Measurements from ENCODE around the gene SUN1.
A peak's percentile ranks its signal among the peaks of the same experiment; 100 is the strongest.

SUN1 gene

DNA sequence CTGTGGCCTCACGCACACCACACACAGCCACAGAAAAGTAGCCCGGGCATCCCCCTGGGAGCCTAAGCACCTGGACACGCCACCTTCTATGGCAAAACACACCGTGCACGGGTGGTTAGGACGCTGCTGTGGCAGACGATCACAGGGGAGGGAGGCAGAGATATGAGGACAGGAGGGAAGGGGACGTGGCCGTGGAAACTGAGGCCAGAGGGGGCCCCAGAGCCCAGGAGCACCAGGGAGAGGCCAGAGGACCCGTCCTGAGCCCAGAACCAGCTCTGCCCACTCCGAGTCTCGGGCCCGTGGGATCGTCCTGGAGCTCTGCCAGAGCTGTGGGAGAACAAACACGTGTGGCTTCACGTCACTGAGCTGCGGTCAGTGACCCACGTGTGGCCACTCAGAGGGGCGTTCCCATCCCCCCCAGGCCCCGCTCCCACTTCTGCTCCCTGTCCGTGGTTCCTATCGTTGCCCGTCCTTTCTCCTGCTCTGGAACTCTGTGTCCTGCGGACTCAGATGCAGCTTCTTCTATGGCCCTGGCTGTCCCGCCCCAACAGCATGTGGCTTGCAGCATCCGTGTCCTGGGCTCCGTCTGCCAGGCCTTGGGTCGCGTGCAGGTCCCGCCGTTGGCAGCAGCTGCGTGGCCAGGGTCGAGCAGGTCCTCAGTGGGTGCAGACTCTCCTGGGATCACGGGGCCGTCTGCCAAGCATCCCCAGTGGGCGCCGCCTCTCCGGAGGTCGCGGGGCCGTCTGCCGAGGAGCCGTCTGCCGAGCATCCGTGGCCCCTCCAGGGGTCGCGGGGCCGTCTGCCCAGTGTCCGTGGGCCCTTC, 75.1 kb downstream of the SUN1 start:
- no peak for DNase-seq (ENCODE audit: low read depth)

GRCh38 chr7:908159-908581, 75.9 kb downstream of the SUN1 start:
- DNase-seq (ENCODE audit: low read depth): no peak

DNA sequence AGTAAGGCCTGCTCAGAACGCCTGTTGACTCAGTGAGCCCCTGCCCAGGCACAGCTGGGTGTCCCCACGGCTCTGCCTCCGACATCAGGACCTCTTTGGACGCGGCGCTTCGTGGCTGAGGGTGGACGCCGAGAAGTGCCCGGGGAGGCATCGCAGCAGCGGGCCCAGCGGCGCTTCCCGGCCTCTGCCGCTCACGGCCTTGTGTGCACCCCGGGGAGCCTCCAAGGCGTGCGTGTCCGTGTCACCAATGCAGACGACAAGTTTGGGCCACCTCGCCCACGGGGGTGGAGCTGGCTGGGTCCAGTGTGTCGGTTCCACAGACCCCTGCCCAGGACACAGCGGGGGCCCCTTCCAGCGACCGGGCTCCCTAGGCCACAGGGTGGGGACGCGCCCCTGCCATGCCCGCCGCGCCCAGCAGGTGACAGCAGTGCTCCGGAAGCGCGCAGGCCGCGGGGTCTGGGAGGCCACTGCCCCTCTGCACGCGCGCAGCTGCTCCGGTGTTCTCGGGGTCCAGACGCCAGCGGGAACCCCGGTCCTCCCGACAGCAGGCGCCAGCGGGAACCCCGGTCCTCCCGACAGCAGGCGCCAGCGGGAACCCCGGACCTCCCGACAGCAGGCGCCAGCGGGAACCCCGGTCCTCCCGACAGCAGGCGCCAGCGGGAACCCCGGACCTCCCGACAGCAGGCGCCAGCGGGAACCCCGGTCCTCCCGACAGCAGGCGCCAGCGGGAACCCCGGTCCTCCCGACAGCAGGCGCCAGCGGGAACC, 76.5 kb downstream of the SUN1 start:
- DNase-seq (ENCODE audit: low read depth): peak; percentile 21

GRCh38 chr7:909358-910329, 77.4 kb downstream of the SUN1 start:
- peak; percentile 26 for DNase-seq (ENCODE audit: low read depth)

- DNase-seq (ENCODE audit: low read depth): no peak
These were observed 78.2 kb downstream of the SUN1 start for GRCh38 chr7:910441-910861.

- DNase-seq (ENCODE audit: low read depth): no peak
These were observed 78.7 kb downstream of the SUN1 start for GRCh38 chr7:910931-911431.

DNA sequence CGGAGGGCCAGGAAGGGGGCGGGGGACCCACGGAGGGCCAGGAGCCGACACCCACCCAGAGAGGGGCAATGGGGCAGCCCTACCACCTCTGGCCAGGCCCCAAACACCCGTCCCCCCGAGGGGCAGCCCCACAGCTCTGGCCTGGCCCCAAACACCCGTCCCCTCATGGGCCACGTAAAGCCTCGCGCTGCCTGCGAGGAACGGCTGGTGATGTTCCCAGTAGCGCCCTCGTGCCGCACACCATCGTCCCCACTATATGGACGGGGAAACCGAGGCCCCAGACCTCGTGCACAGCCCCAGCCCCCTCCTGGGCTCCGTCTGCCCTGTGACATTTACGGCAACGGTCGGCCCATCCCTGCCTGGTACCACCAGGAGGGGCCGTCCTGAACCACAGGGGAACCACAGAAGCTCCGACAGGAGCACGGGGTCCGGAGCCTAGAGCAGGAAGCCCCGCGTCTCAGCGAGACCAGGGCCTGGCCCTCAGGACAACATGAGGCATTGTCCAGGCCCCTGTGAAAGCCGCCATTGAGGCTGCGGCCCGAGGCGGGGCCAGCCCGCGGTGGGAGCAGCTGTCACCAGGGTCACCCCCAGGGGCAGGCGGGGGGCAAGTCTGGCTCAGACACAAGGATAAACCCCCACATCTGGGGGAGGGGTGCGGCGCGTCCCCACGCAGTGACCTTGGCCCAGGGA, 79.7 kb downstream of the SUN1 start:
- DNase-seq (ENCODE audit: low read depth): no peak

GRCh38 chr7:913736-914520, 81.7 kb downstream of the SUN1 start:
- DNase-seq (ENCODE audit: low read depth): no peak

GRCh38 chr7:914521-915194, 82.4 kb downstream of the SUN1 start:
- no peak for DNase-seq (ENCODE audit: low read depth)

DNA sequence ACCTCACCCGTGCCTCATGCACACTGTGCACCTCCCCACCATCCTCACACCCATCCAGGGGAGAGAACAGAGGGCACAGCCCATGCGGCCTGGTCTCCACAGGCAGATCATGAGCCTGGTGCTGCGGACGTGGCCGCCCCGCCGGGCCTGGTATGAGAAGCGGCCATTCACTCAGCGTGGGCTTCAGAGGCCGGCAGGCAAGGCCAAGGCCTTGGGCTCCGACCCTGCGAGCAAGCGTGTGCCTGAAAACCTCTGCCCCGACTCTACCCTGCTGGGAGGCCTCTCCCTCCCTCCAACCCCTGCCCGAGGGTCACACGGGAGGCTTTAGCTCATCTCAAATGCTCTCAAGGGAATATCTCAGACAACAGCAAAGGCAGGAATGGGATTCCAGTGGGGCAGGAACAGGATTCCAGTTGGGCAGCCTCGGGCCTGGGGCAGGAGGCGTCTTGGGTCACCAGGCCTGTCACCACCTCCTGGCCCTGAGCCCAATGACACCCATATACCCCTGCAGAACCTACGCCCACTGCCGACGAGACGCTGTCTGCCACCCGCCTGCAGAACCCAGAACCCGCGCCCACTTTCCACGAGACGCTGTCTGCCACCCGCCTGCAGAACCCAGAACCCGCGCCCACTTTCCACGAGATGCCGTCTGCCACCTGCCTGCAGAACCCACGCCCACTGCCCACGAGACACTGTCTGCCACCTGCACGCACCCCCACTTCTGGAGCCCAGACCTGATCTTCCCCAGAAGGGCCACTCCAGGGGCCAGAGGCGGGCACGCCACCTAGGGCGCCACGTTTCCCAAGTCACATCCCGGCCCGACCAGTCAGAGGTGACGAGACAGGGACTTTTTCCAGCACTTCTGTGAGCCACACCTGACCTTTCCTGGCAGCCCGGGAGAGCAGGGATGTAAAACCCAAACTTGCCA, 83.3 kb downstream of the SUN1 start:
- no peak for DNase-seq (ENCODE audit: low read depth)

- no peak for DNase-seq (ENCODE audit: low read depth)
These were observed 84.1 kb downstream of the SUN1 start for GRCh38 chr7:916291-916941.

DNA sequence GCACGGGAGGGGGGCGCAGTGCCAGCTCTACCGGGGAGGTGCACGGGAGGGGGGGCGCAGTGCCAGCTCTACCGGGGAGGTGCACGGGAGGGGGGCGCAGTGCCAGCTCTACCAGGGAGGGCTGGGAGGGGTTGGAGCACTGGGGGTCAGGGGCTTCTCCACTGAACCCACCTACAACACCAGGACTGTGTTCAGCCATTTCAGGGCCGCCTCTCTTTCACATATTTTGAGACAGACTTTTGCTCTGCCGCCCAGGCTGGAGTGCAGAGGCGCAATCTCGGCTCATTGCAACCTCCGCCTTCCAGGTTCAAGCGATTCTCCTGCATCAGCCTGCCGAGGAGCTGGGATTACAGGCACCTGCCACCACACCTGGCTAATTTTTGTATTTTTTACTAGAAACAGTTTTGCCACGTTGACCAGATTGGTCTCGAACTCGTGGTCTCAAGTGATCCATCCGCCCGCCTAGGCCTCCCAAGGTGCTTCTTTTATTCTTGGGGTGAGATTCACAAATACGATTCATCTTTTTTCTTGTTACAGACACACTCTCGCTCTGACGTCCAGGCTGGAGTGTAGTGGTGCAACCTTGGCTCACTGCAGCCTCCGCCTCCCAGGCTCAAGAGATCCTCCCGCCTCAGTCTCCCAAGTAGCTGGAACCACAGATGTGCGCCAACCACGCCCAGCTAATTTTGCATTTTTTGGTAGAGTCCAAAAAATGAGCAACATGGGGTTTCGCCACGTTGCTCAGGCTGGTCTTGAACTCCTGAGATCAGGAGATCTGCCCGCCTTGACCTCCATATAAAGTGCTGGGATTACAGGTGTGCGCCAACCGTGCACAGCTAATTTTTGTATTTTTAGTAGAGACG, 85.2 kb downstream of the SUN1 start:
- DNase-seq (ENCODE audit: low read depth): no peak

GRCh38 chr7:918118-918425, 85.8 kb downstream of the SUN1 start:
- DNase-seq (ENCODE audit: low read depth): no peak

- DNase-seq (ENCODE audit: low read depth): no peak
These were observed 86.3 kb downstream of the SUN1 start for GRCh38 chr7:918441-919113.

- no peak for DNase-seq (ENCODE audit: low read depth)
These were observed 86.8 kb downstream of the SUN1 start for GRCh38 chr7:919114-919442.

GRCh38 chr7:919924-920341, 87.7 kb downstream of the SUN1 start:
- no peak for DNase-seq (ENCODE audit: low read depth)

Data from amniotic epithelial cell (primary cell).